Ramos (cell line): Measurements from ENCODE around the gene USP31.

Experiments
- in situ Hi-C: fragments of 300-500 bp; cut with MboI; formaldehyde crosslinking; loops from one replicate; pipeline ENCODE4 v1.14.3; 2022; ENCODE audit warnings: low sequenced_read_pairs; ENCODE audit not compliant: unreplicated experiment

The USP31 gene

DNA sequence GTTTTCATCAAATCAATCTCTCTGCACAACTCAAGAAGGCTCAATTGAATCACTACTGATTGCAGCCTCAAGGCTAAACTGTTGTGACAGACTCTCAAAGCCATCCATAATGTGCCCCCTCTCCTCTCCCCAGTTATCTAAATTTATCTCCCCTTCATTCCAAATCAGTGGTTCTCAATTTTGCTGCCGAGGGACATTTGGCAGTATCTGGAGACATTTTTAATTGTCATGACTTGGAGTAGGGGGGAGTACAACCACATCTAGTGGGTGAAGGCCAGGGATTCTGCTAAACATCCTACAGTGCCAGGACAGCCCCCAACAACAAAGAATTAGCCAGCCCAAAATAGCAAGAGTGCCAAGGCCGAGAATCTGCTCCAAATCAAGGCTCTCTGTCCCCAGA, 9.1 kb downstream of the USP31 start:
- in situ Hi-C loops, result no loop called here

DNA sequence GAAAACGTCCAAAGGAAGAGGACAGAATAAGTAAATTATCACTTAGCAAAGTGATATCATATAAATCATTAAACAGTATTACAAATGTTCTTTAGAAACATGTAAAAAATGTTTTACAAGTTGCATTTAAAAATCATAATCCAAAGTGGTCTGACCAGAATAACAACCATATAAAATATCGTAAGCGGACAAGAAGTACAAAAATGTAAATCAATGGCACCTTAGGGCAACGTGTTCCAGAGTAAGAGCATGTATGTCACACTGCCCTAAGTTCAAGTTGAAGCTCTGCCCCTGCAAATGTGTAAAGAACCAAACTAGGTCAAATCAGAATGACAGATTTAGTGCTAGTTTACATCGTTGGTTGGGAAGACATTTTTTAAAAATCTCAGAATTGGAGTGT, 11.4 kb downstream of the USP31 start:
- in situ Hi-C loops, result no loop called here

DNA sequence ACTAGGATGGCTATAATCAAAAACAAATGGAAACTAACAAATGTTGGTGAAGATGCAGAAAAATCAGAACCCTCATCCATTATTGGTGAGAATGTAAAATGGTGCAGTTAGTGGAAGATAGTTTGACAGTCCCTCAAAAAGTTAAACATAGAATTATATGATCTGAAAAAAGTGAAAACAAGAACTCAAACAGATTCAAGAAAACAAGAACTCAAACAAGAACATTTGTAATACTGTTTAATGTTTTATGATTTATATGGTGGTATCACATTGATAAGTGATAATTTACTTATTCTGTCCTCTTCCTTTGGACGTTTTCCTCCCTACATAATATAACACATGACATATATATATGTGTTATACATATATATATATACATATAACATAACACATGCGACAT, 12.0 kb downstream of the USP31 start:
- in situ Hi-C loops, result no loop called here

DNA sequence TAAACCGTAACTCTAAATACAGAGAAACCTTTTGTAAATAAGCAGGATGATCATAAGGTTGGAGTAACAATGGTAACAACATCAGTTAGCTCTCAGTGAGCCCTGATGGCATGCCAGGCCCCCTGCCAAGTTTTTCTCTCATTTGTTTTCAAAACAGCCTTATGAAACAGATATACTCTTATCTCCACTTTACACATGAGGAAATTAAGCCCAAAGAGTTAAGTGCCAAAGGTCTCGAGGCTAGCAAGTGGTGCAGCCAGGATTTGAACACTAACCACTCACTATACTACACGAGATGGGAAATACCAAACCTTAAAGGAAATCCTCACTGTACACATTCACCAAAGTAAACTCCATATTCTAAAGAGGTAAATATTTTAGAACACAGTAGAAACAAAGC, 15.0 kb downstream of the USP31 start:
- in situ Hi-C loops, result no loop called here

DNA sequence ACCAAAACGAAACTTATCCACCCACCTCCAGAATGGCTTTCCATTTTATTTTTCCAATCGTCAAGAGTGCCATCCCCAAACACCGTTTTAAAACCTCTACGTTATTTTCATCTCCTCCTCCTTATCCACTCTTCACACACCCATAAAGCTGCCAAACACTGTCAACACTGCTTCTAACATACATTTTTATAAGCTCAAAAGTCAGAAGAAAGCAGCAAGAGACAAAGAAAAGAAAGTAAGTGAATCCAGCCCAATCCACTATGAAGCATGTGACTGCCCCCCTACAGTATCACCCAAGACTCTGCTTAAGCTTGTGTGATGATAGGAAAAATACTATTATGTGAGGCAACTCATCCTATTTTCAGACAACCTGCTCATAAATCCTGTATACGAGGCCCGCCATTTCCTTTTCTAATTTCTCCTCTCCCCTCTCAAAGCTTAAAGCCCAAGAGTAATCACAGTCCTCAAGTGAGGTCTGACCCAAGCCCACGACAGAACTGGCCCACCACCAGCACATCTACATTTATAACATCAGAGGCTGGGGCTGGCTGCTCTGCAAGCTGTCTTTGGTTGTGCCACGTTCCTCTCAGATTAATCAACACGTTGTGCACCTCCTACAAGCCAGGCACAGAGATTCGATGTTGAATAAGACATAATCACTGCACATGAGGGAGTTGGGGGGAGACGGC, 16.3 kb downstream of the USP31 start:
- in situ Hi-C loops, result no loop called here

DNA sequence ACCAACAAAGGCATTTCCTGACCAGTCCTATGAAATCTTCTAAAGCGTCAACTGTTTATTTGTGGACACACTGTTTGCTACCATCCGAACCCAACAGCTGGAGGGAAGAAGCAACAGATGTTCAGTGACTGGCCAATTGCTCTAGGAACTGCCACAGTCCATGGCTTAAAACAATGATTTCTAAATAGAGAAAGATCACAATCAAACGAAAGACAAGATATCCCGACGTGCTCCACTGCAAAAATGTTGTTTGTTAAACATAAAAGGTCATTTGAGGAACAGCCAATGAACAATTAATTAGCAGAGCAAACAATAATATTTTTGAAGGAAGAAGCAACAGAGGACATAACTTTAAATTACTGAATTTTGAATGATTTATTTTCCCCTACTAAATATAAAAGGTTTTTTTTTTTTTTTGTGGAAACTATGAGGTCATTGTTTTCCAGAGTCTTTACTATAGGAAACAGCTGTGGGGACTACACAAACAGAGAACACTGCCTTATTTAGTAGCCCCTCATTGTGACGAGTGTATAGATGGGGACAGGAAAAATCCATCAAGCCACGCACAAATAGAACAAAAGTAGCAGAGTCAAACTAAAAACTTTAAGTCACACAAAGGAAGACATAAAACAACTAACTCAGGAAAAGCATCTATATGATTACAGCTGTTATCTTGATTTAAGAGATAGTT, 17.2 kb downstream of the USP31 start:
- in situ Hi-C loops, result no loop called here

- in situ Hi-C loops, result no loop called here
Observed at GRCh38 chr16:23131436-23131835, 17.8 kb downstream of the USP31 start.

DNA sequence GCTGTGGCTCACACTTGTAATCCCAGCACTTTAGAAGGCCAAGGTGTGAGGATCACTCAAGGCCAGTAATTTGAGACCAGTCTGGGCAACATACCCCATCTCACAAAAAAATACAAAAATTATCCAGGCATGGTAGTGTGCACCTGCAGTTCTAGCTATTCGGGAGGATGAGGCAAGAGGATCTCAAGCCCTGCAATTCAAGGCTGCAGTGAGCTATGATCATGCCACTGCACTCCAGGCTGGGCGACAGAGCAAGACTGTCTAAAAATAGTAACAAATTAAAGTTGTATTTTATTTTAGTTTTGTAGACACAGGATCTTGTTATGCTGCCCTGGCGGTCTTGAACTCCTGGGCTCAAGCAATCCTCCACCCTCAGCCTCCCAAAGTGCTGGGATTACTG, 18.2 kb downstream of the USP31 start:
- in situ Hi-C loops, result no loop called here

GRCh38 chr16:23129686-23130085, 19.6 kb downstream of the USP31 start:
- in situ Hi-C loops, result no loop called here

- in situ Hi-C loops, result no loop called here
Observed at GRCh38 chr16:23128056-23128455, 21.2 kb downstream of the USP31 start.

GRCh38 chr16:23125277-23125676, 24.0 kb downstream of the USP31 start:
- in situ Hi-C loops, result no loop called here

- in situ Hi-C loops, result no loop called here
Observed at GRCh38 chr16:23124315-23124714, 24.9 kb downstream of the USP31 start.

- in situ Hi-C loops, result no loop called here
Observed at GRCh38 chr16:23122144-23122543, 27.1 kb downstream of the USP31 start.

DNA sequence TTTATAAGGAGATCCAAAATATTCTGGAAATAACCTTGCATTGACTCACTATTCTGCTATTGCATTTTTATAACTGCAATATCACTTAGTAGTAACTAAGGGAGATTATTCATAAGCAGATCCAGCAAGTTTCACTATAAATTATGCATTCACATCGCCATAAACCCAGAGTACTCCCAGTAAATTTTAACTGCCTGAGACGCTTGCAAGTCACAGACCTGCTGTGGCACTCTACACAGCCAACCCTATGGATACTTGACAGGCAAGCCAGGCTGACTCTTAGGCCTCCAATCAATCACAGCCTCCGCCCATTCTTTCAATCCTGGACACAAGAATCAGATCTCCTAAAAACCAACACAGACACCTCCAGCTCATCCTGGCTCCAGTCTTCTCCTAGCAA, 28.2 kb downstream of the USP31 start:
- in situ Hi-C loops, result no loop called here

- in situ Hi-C loops, result no loop called here
Observed at GRCh38 chr16:23120562-23120961, 28.7 kb downstream of the USP31 start.

GRCh38 chr16:23119570-23119969, 29.7 kb downstream of the USP31 start:
- in situ Hi-C loops, result no loop called here

- in situ Hi-C loops, result no loop called here
Observed at GRCh38 chr16:23114131-23114904, 34.9 kb downstream of the USP31 start.

GRCh38 chr16:23113185-23113584, 36.1 kb downstream of the USP31 start:
- in situ Hi-C loops, result no loop called here

DNA sequence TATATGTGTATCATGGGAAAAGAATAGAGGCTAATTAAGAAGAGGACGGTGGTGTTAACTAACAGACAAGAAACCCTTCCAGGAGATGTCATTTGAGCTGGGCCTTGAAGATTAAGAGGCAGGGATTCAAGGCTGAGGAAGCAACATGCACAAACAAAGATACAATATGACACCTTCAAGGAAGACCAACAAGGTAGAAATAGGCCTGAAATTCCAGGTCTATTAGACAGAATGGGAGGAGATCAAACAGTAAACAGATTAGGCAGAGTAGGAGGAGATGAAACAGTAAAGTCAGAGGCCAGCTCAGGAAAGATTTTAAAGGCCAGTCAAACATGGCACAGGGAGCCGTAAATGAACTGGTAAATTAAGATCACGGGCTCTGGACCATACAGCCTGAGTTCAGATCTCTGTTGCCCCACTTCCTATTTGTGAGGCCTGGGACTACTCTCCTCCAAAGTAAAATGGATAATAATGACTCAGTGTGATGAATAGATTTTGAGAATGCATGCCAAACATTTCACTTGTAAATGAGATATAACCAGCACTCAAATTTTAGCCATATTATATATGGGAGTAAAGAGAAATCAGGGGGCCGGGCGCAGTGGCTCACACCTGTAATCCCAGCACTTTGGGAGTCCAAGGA, 38.9 kb downstream of the USP31 start:
- in situ Hi-C loops, result no loop called here

DNA sequence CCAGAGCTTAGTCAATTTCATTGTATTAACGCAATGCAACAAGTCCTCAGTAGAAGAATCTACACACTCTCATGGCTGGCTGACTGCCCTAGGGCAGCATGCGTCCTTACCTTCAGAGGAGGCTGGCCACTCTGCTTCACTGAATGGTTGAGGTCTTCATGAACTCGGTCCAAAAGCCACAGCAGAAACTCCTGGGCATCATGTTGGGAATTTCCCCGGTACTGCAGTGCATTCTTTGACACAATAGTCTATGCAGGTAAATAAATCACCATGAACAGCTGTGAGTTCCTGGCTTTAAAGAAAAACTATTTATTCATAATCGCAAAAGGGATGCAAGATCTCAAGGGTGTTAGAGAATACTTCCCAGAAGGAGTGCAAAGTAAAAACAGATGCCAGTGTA, 41.3 kb downstream of the USP31 start:
- in situ Hi-C loops, result no loop called here

- in situ Hi-C loops, result no loop called here
Observed at GRCh38 chr16:23107117-23107516, 42.1 kb downstream of the USP31 start.
